Stimulated activated CD8-positive, alpha-beta memory T cell treated with anti-CD3 and anti-CD28 coated beads, Interleukin-7, amount 100 ng/mL, for 24 hours (primary cell): ENCODE data around the gene HOTAIR.

Source experiments
- DNase-seq: peaks from one replicate; pipeline ENCODE4 v3.0.0-alpha.2; 2020; ENCODE audit warnings: low read depth

Gene HOTAIR

GRCh38 chr12:53975479-53976152 is 862 bp upstream of the HOTAIR start:
- DNase-seq = no peak

GRCh38 chr12:53975064-53975471 is 314 bp upstream of the HOTAIR start:
- DNase-seq = no peak

- DNase-seq = no peak
These were observed 1.3 kb downstream of the HOTAIR start for GRCh38 chr12:53973236-53974042.

- no peak for DNase-seq
These were observed 2.0 kb downstream of the HOTAIR start, which contains the start of gene HOXC11 for GRCh38 chr12:53972722-53973235. TSS of gene HOXC11 (plus strand) at chr12:53973126. CDS start at chr12:53973242, 116 bp downstream.

- DNase-seq = no peak
These were observed 2.5 kb downstream of the HOTAIR start for GRCh38 chr12:53972152-53972702.

GRCh38 chr12:53971686-53972085 is 3.1 kb downstream of the HOTAIR start:
- no peak for DNase-seq

GRCh38 chr12:53971129-53971528 is 3.6 kb downstream of the HOTAIR start:
- DNase-seq = no peak

GRCh38 chr12:53970451-53970850 is 4.3 kb downstream of the HOTAIR start:
- DNase-seq = no peak

GRCh38 chr12:53969588-53970259 is 5.0 kb downstream of the HOTAIR start:
- DNase-seq = no peak

GRCh38 chr12:53968214-53969127 is 6.3 kb downstream of the HOTAIR start:
- DNase-seq = no peak

- no peak for DNase-seq
These were observed 7.3 kb downstream of the HOTAIR start for GRCh38 chr12:53967421-53967925.

- DNase-seq = no peak
These were observed 8.2 kb downstream of the HOTAIR start for GRCh38 chr12:53966385-53967133.

GRCh38 chr12:53966085-53966384 is 8.7 kb downstream of the HOTAIR start:
- no peak for DNase-seq

GRCh38 chr12:53965281-53966084 is 9.3 kb downstream of the HOTAIR start:
- DNase-seq = no peak

- DNase-seq = no peak
These were observed 10.4 kb downstream of the HOTAIR start for GRCh38 chr12:53964315-53964713.

- DNase-seq = no peak
These were observed 11.1 kb downstream of the HOTAIR start for GRCh38 chr12:53963434-53964314.

GRCh38 chr12:53963005-53963404 is 11.7 kb downstream of the HOTAIR start:
- no peak for DNase-seq

GRCh38 chr12:53961025-53961761 is 13.6 kb downstream of the HOTAIR start:
- no peak for DNase-seq
